GM10266 (cell line): ENCODE results near the gene KAT6B.

Experiments used
- DNase-seq: peaks from one replicate; pipeline ENCODE4 v3.0.0; 2012; ENCODE audit errors: extremely low spot score
- CTCF ChIP-seq: IDR thresholded peaks from 2 replicates; pipeline ENCODE4 v1.5.1; 2012; ENCODE audit warnings: mild to moderate bottlenecking, low read depth; ENCODE audit not compliant: control insufficient read depth, insufficient read depth; ENCODE audit errors: missing control alignments

The KAT6B gene

GRCh38 chr10:75061709-75062505 is 235.5 kb downstream of the KAT6B start:
- no peak for TF ChIP-seq CTCF
- DNase-seq, result no peak

- DNase-seq, result no peak
Observed at GRCh38 chr10:75062506-75063299, 236.3 kb downstream of the KAT6B start.

GRCh38 chr10:75063461-75064230 is 237.2 kb downstream of the KAT6B start:
- no peak for TF ChIP-seq CTCF
- DNase-seq, result no peak

More at GRCh38 chr10:75062506-75063299, 236.3 kb downstream of the KAT6B start:
- TF ChIP-seq CTCF, result no peak

GRCh38 chr10:75065076-75065475 is 238.7 kb downstream of the KAT6B start:
- DNase-seq, result no peak
- TF ChIP-seq CTCF, result no peak

- DNase-seq, result no peak
- no peak for TF ChIP-seq CTCF
Observed at GRCh38 chr10:75066271-75066670, 239.9 kb downstream of the KAT6B start.

- no peak for DNase-seq
Observed at GRCh38 chr10:75067272-75067671, 240.9 kb downstream of the KAT6B start.

More at GRCh38 chr10:75067272-75067671, 240.9 kb downstream of the KAT6B start:
- no peak for TF ChIP-seq CTCF
